Upper lobe of right lung (tissue), 1 donor: ENCODE data around the gene RBM20. TPM values are rescaled to one million over a fixed set of nuclear protein-coding genes. Genes with fewer than 3 reads are reported as not detected.
"Not testable (repeated sequence)": the region's sequence is repeated elsewhere in the genome, so short reads cannot be mapped to it uniquely, and the experiment has no call there.

Experiments
- ATAC-seq: fragments of 200-7000 bp; cut with Tn5 transposase; one replicate; pipeline ENCODE4 v1.9.1; 2020; ENCODE audit warnings: mild to moderate bottlenecking, moderate library complexity
- DNase-seq: peaks from one replicate; pipeline ENCODE4 v3.0.0-alpha.2; 2020
- H3K27ac ChIP-seq: fragments of 200-600 bp; one replicate; pipeline ENCODE4 v1.8.0; 2022
- H3K27me3 ChIP-seq: fragments of 200-600 bp; one replicate; pipeline ENCODE4 v1.8.0; 2022; ENCODE audit warnings: mild to moderate bottlenecking
- H3K36me3 ChIP-seq: fragments of 200-600 bp; one replicate; pipeline ENCODE4 v1.8.0; 2022
- H3K4me1 ChIP-seq: fragments of 200-600 bp; one replicate; pipeline ENCODE4 v1.8.0; 2022
- H3K4me3 ChIP-seq: fragments of 200-600 bp; one replicate; pipeline ENCODE4 v1.8.0; 2022; ENCODE audit warnings: mild to moderate bottlenecking
- H3K9me3 ChIP-seq: fragments of 200-600 bp; one replicate; pipeline ENCODE4 v1.8.0; 2022
- CTCF ChIP-seq: fragments of 200-600 bp; IDR thresholded peaks from one replicate; pipeline ENCODE4 v1.8.0; 2022; ENCODE audit warnings: antibody characterized with exemption
- intact Hi-C: fragments of 100-400 bp; cut with DNase I; formaldehyde crosslinking; loops from one replicate; pipeline ENCODE4 v1.11.0; 2022
- total RNA-seq: library from RNA; stranded (reverse); fragmentation: NEBNext Ultra II Directional; extraction: Animal tissue kit (Norgen Biotek cat#: 25700); gene quantifications from one replicate; pipeline ENCODE4 v1.2.1, GENCODE V29; 2021
- donor health status: DM: no; HTN: yes; CAD: no; lungs with severe emphysema.

RBM20 gene
- total RNA-seq, 1 donor from 2014 or later, result 0.41 TPM

GRCh38 chr10:110619514-110620397 lies 24.4 kb upstream of the RBM20 start:
- H3K4me1 ChIP-seq, result no peaks in the 10 kb centered on the region
- H3K27me3 ChIP-seq, result no peaks in the 10 kb centered on the region
- H3K4me3 ChIP-seq, result no peak overlapping the region
- H3K36me3 ChIP-seq, result no peaks in the 10 kb centered on the region
- no peak for DNase-seq
- no peak overlapping the region for H3K27ac ChIP-seq
- no peaks in the 10 kb centered on the region for H3K9me3 ChIP-seq
- TF ChIP-seq CTCF, result no peak
- no peak for ATAC-seq
- intact Hi-C loops, result no loop called here

GRCh38 chr10:110620398-110620719 lies 23.8 kb upstream of the RBM20 start:
- no peak overlapping the region for H3K4me3 ChIP-seq
- intact Hi-C loops, result no loop called here
- no peaks in the 10 kb centered on the region for H3K4me1 ChIP-seq
- DNase-seq, result no peak
- H3K27me3 ChIP-seq, result no peaks in the 10 kb centered on the region
- H3K36me3 ChIP-seq, result no peaks in the 10 kb centered on the region
- TF ChIP-seq CTCF, result no peak
- H3K9me3 ChIP-seq, result no peaks in the 10 kb centered on the region
- no peak overlapping the region for H3K27ac ChIP-seq
- ATAC-seq, result no peak

GRCh38 chr10:110623316-110623715 lies 20.8 kb upstream of the RBM20 start:
- H3K36me3 ChIP-seq, intact Hi-C loops, H3K9me3 ChIP-seq, DNase-seq, ATAC-seq, H3K27ac ChIP-seq, H3K4me3 ChIP-seq, H3K4me1 ChIP-seq, H3K27me3 ChIP-seq: not testable (repeated sequence)

- TF ChIP-seq CTCF, result no peak
- Histone ChIP-seq H3K36me3 (no peaks in the 10 kb centered on the region), H3K4me1 (no peaks in the 10 kb centered on the region), H3K27me3 (no peaks in the 10 kb centered on the region), H3K9me3 (no peaks in the 10 kb centered on the region), H3K4me3 (no peak overlapping the region), H3K27ac (no peak overlapping the region)
- DNase-seq (no peak), ATAC-seq (no peak)
- intact Hi-C loops, result no loop called here
Measured at GRCh38 chr10:110625356-110625894, 18.7 kb upstream of the RBM20 start.

GRCh38 chr10:110625951-110626855 lies 17.9 kb upstream of the RBM20 start:
- Histone ChIP-seq H3K36me3 (no peaks in the 10 kb centered on the region), H3K4me3 (no peak overlapping the region), H3K9me3 (no peaks in the 10 kb centered on the region), H3K27me3 (no peaks in the 10 kb centered on the region), H3K27ac (no peak overlapping the region), H3K4me1 (no peaks in the 10 kb centered on the region)
- no peak for ATAC-seq
- no peak for DNase-seq
- no peak for TF ChIP-seq CTCF
- intact Hi-C loops, result no loop called here

GRCh38 chr10:110628161-110628560 lies 16.0 kb upstream of the RBM20 start:
- H3K27me3 ChIP-seq, result no peaks in the 10 kb centered on the region
- no peak for ATAC-seq
- no peaks in the 10 kb centered on the region for H3K4me1 ChIP-seq
- DNase-seq, result no peak
- intact Hi-C loops, result no loop called here
- H3K36me3 ChIP-seq, result no peaks in the 10 kb centered on the region
- no peak overlapping the region for H3K27ac ChIP-seq
- H3K4me3 ChIP-seq, result no peak overlapping the region
- no peak for TF ChIP-seq CTCF
- no peaks in the 10 kb centered on the region for H3K9me3 ChIP-seq
